IMR-90 (cell line): ENCODE data around the gene SIRT2. TPM values are rescaled to one million over a fixed set of nuclear protein-coding genes. Genes with fewer than 3 reads are reported as not detected.

Experiments used
- ATAC-seq: fragments of 200-7000 bp; cut with Tn5 transposase; 2 replicates; pipeline ENCODE4 v1.9.1; 2020; ENCODE audit warnings: low read depth, mild to moderate bottlenecking, moderate library complexity
- BruUV-seq: library from RNA; stranded (reverse); fragments of 400-500 nt; replicated peaks from 2 replicates; lab custom pipeline; 2021; lab: Mats Ljungman, UMichigan
- CTCF ChIA-PET: fragments of 300-600 bp; formaldehyde crosslinking; extraction: SDS; loops from one replicate; lab custom pipeline; 2021; ENCODE audit warnings: antibody characterized with exemption; lab: Yijun Ruan, JAX
- POLR2A ChIA-PET: fragments of 300-600 bp; sonication (Branson Sonifier 250); formaldehyde crosslinking; loops from one replicate; lab custom pipeline; 2022; ENCODE audit warnings: antibody characterized with exemption; ENCODE audit not compliant: unreplicated experiment; lab: Charles Lee
- DNase-seq: peaks from one replicate; pipeline ENCODE4 v3.0.0; 2013
- H2AFZ ChIP-seq: replicated peaks from 2 replicates; pipeline ENCODE3; 2013; ENCODE audit warnings: low read length, mild to moderate bottlenecking; ENCODE audit not compliant: poor library complexity
- H2AK5ac ChIP-seq: 2 replicates; pipeline ENCODE4 v1.6.1; 2013; ENCODE audit warnings: low read depth, low read length, inconsistent platforms
- H2AK9ac ChIP-seq: replicated peaks from 2 replicates; pipeline ENCODE3; 2013; ENCODE audit warnings: mild to moderate bottlenecking, low read depth, low read length, moderate library complexity; ENCODE audit not compliant: poor library complexity
- H2BK120ac ChIP-seq: 2 replicates; pipeline ENCODE4 v1.6.1; 2013; ENCODE audit warnings: low read depth, low read length, inconsistent platforms
- H2BK15ac ChIP-seq: 3 replicates; pipeline ENCODE4 v1.6.1; 2013; ENCODE audit warnings: low read depth, low read length, inconsistent platforms
- H2BK20ac ChIP-seq: 2 replicates; pipeline ENCODE4 v1.6.1; 2013; ENCODE audit warnings: low read depth, mild to moderate bottlenecking, inconsistent platforms, low read length, moderate library complexity
- H2BK5ac ChIP-seq: 2 replicates; pipeline ENCODE4 v1.6.1; 2013; ENCODE audit warnings: mild to moderate bottlenecking, low read depth, low read length, inconsistent platforms; ENCODE audit not compliant: poor library complexity, severe bottlenecking
- H3K14ac ChIP-seq: replicated peaks from 2 replicates; pipeline ENCODE4 v1.6.1; 2013; ENCODE audit warnings: low read depth, low read length, inconsistent platforms
- H3K18ac ChIP-seq: 2 replicates; pipeline ENCODE4 v1.6.1; 2013; ENCODE audit warnings: low read depth, low read length, control low read depth
- H3K23ac ChIP-seq: 2 replicates; pipeline ENCODE4 v1.6.1; 2013; ENCODE audit warnings: low read depth, low read length, inconsistent platforms
- H3K27ac ChIP-seq: 2 replicates; pipeline ENCODE4 v1.5.1; 2013; ENCODE audit warnings: mild to moderate bottlenecking, control low read depth, low read length; ENCODE audit not compliant: insufficient read depth
- H3K27me3 ChIP-seq: 2 replicates; pipeline ENCODE4 v1.6.1; 2013; ENCODE audit warnings: low read length; ENCODE audit not compliant: control insufficient read depth, insufficient read depth
- H3K36me3 ChIP-seq: 2 replicates; pipeline ENCODE4 v1.6.1; 2013; ENCODE audit warnings: low read length, mixed read lengths; ENCODE audit not compliant: control insufficient read depth, insufficient read depth
- H3K4ac ChIP-seq: 2 replicates; pipeline ENCODE4 v1.6.1; 2013; ENCODE audit warnings: low read depth, low read length, inconsistent platforms
- H3K4me1 ChIP-seq: 2 replicates; pipeline ENCODE4 v1.6.1; 2013; ENCODE audit warnings: low read length, mixed read lengths; ENCODE audit not compliant: control insufficient read depth, insufficient read depth
- H3K4me2 ChIP-seq: 2 replicates; pipeline ENCODE4 v1.6.1; 2013; ENCODE audit warnings: low read depth, mild to moderate bottlenecking, control low read depth, low read length, moderate library complexity
- H3K4me3 ChIP-seq: 2 replicates; pipeline ENCODE4 v1.5.1; 2013; ENCODE audit warnings: low read depth, mild to moderate bottlenecking, control low read depth, low read length, moderate library complexity; ENCODE audit not compliant: insufficient read depth
- H3K56ac ChIP-seq: 2 replicates; pipeline ENCODE4 v1.6.1; 2013; ENCODE audit warnings: low read length, inconsistent platforms; ENCODE audit not compliant: insufficient read depth; ENCODE audit errors: extremely low read depth
- H3K79me1 ChIP-seq, 2 experiments: 2 replicates each; pipeline ENCODE4 v1.6.1; 2013; ENCODE audit warnings: low read length in 2 of 2, inconsistent platforms in 1 of 2, low read depth in 1 of 2
- H3K9ac ChIP-seq: 2 replicates; pipeline ENCODE4 v1.6.1; 2013; ENCODE audit warnings: low read depth, low read length, control low read depth
- H3K9me1 ChIP-seq: 2 replicates; pipeline ENCODE4 v1.6.1; 2013; ENCODE audit warnings: low read length, inconsistent platforms; ENCODE audit not compliant: insufficient read depth
- H3K9me3 ChIP-seq: 2 replicates; pipeline ENCODE4 v1.6.1; 2013; ENCODE audit warnings: low read length; ENCODE audit not compliant: control insufficient read depth, insufficient read depth
- H4K20me1 ChIP-seq: 2 replicates; pipeline ENCODE4 v1.6.1; 2013; ENCODE audit warnings: low read length, inconsistent platforms; ENCODE audit not compliant: insufficient read depth
- H4K5ac ChIP-seq: 2 replicates; pipeline ENCODE4 v1.6.1; 2013; ENCODE audit warnings: mild to moderate bottlenecking, low read depth, low read length, control low read depth
- H4K8ac ChIP-seq, 2 experiments: 2 replicates each; pipeline ENCODE4 v1.6.1; 2013; ENCODE audit warnings: low read depth in 2 of 2, low read length in 2 of 2, control low read depth in 1 of 2, inconsistent platforms in 1 of 2
- H4K91ac ChIP-seq: 2 replicates; pipeline ENCODE4 v1.6.1; 2013; ENCODE audit warnings: low read depth, low read length, inconsistent platforms; ENCODE audit not compliant: insufficient read depth
- BHLHE40 ChIP-seq: fragments of 150-350 bp; IDR thresholded peaks from 2 replicates; pipeline ENCODE4 v1.6.1; 2016; ENCODE audit warnings: mild to moderate bottlenecking, low read depth, low read length
- CEBPB ChIP-seq: IDR thresholded peaks from 2 replicates; pipeline ENCODE4 v1.6.1; 2012; ENCODE audit warnings: low read depth, low read length, improper control_type of control experiment
- CHD1 ChIP-seq: IDR thresholded peaks from 2 replicates; pipeline ENCODE4 v1.6.1; 2012; ENCODE audit warnings: low read depth, low read length, improper control_type of control experiment
- FOS ChIP-seq: fragments of 150-350 bp; IDR thresholded peaks from 2 replicates; pipeline ENCODE4 v1.6.1; 2016; ENCODE audit warnings: low read depth, low read length
- MAFK ChIP-seq: IDR thresholded peaks from 2 replicates; pipeline ENCODE4 v1.6.1; 2012; ENCODE audit warnings: low read depth, low read length, improper control_type of control experiment
- MAZ ChIP-seq: IDR thresholded peaks from 2 replicates; pipeline ENCODE4 v1.6.1; 2012; ENCODE audit warnings: low read depth, mild to moderate bottlenecking, low read length, improper control_type of control experiment, moderate library complexity, borderline replicate concordance
- MXI1 ChIP-seq: IDR thresholded peaks from 2 replicates; pipeline ENCODE4 v1.6.1; 2012; ENCODE audit warnings: low read depth, mild to moderate bottlenecking, low read length, moderate library complexity, borderline replicate concordance
- NFE2L2 ChIP-seq: fragments of 150-350 bp; IDR thresholded peaks from 2 replicates; pipeline ENCODE4 v1.6.1; 2016; ENCODE audit warnings: low read depth, mild to moderate bottlenecking, low read length
- POLR2A ChIP-seq: IDR thresholded peaks from 2 replicates; pipeline ENCODE4 v1.6.1; 2012; ENCODE audit warnings: mild to moderate bottlenecking, low read depth, low read length
- RFX5 ChIP-seq: IDR thresholded peaks from 2 replicates; pipeline ENCODE4 v1.8.0; 2012; ENCODE audit warnings: low read depth, mild to moderate bottlenecking, low read length, moderate library complexity
- WGBS, 2 experiments: methylation state at CpG; one replicate each; pipeline versions ENCODE4 v1.1.5 to v1.1.7; 2013; ENCODE audit warnings: missing lambda C conversion rate in 2 of 2; ENCODE audit not compliant: insufficient read length in 1 of 2; ENCODE audit errors: extremely low coverage in 2 of 2; 5-methylcytosine and 5-hydroxymethylcytosine counted together
- dilution Hi-C: fragments of 300-500 bp; cut with HindIII; formaldehyde crosslinking; loops from one replicate; pipeline ENCODE4 v1.14.3; 2018; ENCODE audit warnings: low sequenced_read_pairs; ENCODE audit not compliant: unreplicated experiment
- in situ Hi-C: fragments of 300-500 bp; cut with MboI; formaldehyde crosslinking; loops from 3 replicates; pipeline ENCODE4 v1.14.3; 2019; ENCODE audit warnings: low sequenced_read_pairs, inconsistent platforms, mixed read lengths
- intact Hi-C: fragments of 100-400 bp; cut with micrococcal nuclease; formaldehyde crosslinking; loops from 2 replicates; pipeline ENCODE4 v1.10.0; 2022
- polyA plus RNA-seq, 3 experiments: library from polyadenylated mRNA; depleted of rRNA; stranded (reverse); fragments of >200 nt; gene quantifications; 2 replicates each; pipeline ENCODE4 v1.2.3, GENCODE V29; 2012; ENCODE audit warnings: low replicate concordance in 1 of 3
- total RNA-seq: library from RNA; depleted of rRNA; stranded (reverse); fragments of >200 nt; gene quantifications from 2 replicates; pipeline ENCODE4 v1.2.3, GENCODE V29; 2012
- TF ChIP-seq, protein P1 (sequence below): fragments of 150-350 bp; IDR thresholded peaks from 2 replicates; pipeline ENCODE4 v1.6.1; 2017; ENCODE audit warnings: mild to moderate bottlenecking, antibody characterized with exemption, low read length, low read depth
- TF ChIP-seq, protein P2 (sequence below): conservative IDR thresholded peaks from 2 replicates; pipeline ENCODE4 v1.5.1; 2012; ENCODE audit warnings: mild to moderate bottlenecking, low read depth, low read length, improper control_type of control experiment
- TF ChIP-seq, protein P3 (sequence below): fragments of 150-350 bp; IDR thresholded peaks from 2 replicates; pipeline ENCODE4 v1.6.1; 2016; ENCODE audit warnings: low read depth, mild to moderate bottlenecking, low read length, moderate library complexity, borderline replicate concordance

The SIRT2 gene
- total and polyA plus RNA-seq, 2 of the 4 experiments (the other 2 are of a cell fraction) = 43.0 to 50.0 TPM

DNA sequence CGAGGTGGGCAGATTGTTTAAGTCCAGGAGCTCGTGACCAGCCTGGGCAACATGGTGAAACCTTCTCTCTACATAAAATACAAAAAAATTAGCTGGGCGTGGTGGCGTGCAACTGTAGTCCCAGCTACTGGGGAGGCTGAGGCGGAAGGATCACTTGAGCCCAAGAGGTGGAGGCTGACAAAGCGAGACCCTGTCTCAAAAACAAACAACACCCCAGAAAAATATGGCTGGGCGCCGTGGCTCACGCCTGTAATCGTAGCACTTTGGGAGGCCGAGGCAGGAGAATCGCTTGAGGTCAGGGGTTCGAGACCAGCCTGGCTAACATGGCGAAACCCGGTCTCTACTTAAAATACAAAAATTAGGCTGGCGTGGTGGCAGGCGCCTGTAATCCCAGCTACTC lies 46.2 kb downstream of the SIRT2 start:
- peak overlapping the region; percentile 79 for H3K4me2 ChIP-seq
- peak overlapping the region; percentile 90 for H2AK5ac ChIP-seq
- no peaks in the 10 kb centered on the region for H3K9me1 ChIP-seq
- ATAC-seq (no peak), DNase-seq (no peak)
- H4K8ac ChIP-seq = peak overlapping the region; percentile 65 to 96
- H2BK120ac ChIP-seq = peak overlapping the region; percentile 70; the same call in 1 of the 2 replicates
- H2BK5ac ChIP-seq = peak overlapping the region; percentile 85
- H3K4me3 ChIP-seq = peak overlapping the region; percentile 57; the same call in 1 of the 2 replicates
- H3K23ac ChIP-seq = no peak overlapping the region
- peak overlapping the region; percentile 71; the same call in 1 of the 2 replicates for H3K14ac ChIP-seq
- peak overlapping the region; percentile 81 for H3K9ac ChIP-seq
- intact Hi-C loops = no loop called here
- ChIA-PET POLR2A (no interaction called here), CTCF (no interaction called here)
- peaks cover 11% of the 10 kb centered on the region for H3K4me1 ChIP-seq
- H2AFZ ChIP-seq = peak overlapping the region; percentile 94
- H4K5ac ChIP-seq = peak overlapping the region; percentile 51; the same call in 1 of the 2 replicates
- H3K79me1 ChIP-seq = peaks cover 4 to 28% of the 10 kb centered on the region in 2 experiments; a peak in 3 of 4 replicates
- dilution Hi-C loops = no loop called here
- H2BK15ac ChIP-seq = no peak overlapping the region
- H3K4ac ChIP-seq = peak overlapping the region; percentile 90
- 100% methylated on average over 1 of the region's 17 CpGs; no CpG with 5 or more reads in 1 of the 2 experiments for WGBS, 2 experiments
- no peak overlapping the region for H3K18ac ChIP-seq
- H4K20me1 ChIP-seq = peaks cover 10% of the 10 kb centered on the region
- in situ Hi-C loops = no loop called here
- peak overlapping the region; percentile 92 for H3K27ac ChIP-seq
- no peak overlapping the region for H3K56ac ChIP-seq
- H2AK9ac ChIP-seq = peak overlapping the region; percentile 21
- H4K91ac ChIP-seq = peak overlapping the region; percentile 51; the same call in 1 of the 2 replicates
- H3K9me3 ChIP-seq = no peaks in the 10 kb centered on the region
- no peaks in the 10 kb centered on the region for H3K27me3 ChIP-seq
- TF ChIP-seq, protein P1, sequence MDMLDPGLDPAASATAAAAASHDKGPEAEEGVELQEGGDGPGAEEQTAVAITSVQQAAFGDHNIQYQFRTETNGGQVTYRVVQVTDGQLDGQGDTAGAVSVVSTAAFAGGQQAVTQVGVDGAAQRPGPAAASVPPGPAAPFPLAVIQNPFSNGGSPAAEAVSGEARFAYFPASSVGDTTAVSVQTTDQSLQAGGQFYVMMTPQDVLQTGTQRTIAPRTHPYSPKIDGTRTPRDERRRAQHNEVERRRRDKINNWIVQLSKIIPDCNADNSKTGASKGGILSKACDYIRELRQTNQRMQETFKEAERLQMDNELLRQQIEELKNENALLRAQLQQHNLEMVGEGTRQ = no peak
- TF ChIP-seq CHD1 = no peak
- no peak for TF ChIP-seq MAZ
- TF ChIP-seq FOS = no peak
- no peak for TF ChIP-seq RFX5
- no peak for TF ChIP-seq BHLHE40
- TF ChIP-seq NFE2L2 = no peak
- TF ChIP-seq, protein P2, sequence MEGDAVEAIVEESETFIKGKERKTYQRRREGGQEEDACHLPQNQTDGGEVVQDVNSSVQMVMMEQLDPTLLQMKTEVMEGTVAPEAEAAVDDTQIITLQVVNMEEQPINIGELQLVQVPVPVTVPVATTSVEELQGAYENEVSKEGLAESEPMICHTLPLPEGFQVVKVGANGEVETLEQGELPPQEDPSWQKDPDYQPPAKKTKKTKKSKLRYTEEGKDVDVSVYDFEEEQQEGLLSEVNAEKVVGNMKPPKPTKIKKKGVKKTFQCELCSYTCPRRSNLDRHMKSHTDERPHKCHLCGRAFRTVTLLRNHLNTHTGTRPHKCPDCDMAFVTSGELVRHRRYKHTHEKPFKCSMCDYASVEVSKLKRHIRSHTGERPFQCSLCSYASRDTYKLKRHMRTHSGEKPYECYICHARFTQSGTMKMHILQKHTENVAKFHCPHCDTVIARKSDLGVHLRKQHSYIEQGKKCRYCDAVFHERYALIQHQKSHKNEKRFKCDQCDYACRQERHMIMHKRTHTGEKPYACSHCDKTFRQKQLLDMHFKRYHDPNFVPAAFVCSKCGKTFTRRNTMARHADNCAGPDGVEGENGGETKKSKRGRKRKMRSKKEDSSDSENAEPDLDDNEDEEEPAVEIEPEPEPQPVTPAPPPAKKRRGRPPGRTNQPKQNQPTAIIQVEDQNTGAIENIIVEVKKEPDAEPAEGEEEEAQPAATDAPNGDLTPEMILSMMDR = no peak
- no peak for TF ChIP-seq POLR2A
- TF ChIP-seq, protein P3, sequence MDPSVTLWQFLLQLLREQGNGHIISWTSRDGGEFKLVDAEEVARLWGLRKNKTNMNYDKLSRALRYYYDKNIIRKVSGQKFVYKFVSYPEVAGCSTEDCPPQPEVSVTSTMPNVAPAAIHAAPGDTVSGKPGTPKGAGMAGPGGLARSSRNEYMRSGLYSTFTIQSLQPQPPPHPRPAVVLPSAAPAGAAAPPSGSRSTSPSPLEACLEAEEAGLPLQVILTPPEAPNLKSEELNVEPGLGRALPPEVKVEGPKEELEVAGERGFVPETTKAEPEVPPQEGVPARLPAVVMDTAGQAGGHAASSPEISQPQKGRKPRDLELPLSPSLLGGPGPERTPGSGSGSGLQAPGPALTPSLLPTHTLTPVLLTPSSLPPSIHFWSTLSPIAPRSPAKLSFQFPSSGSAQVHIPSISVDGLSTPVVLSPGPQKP = no peak
- TF ChIP-seq MXI1 = no peak
- TF ChIP-seq CEBPB = no peak
- TF ChIP-seq MAFK = no peak
- no peak overlapping the region for H2BK20ac ChIP-seq
- H3K36me3 ChIP-seq = no peaks in the 10 kb centered on the region
- BruUV-seq = no TSS peak
